ENCODE results near the gene VASN.
A peak's percentile ranks its signal among the peaks of the same experiment; 100 is the strongest.
"Not testable (repeated sequence)": the region's sequence is repeated elsewhere in the genome, so short reads cannot be mapped to it uniquely, and the experiment has no call there.

VASN gene

GRCh38 chr16:4337540-4338088 is 34.0 kb upstream of the VASN start:
- DNase-seq = no peak

DNA sequence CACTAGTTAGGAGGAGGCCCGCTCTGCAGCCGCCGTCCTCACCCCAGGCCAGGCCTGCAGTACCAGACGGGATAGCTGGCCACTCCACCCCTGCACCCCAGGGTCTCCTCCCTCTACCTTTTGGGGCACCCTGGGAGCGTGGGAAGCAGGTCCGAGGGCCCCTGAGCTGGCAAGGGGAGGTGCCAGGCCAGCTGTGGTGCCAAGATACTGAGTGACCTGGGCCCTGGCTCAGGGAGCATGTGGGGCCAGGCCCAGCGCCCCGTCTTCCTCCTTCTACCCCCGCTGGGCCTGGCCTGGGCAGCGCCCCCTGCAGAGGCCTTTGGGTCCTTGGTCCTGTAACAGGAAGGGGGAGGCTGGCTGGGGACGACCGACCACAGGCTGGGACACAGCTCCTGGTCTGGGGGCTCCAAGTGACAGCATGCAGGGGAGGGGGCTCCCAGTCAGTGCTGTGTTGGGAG is 33.5 kb upstream of the VASN start:
- DNase-seq = no peak

DNA sequence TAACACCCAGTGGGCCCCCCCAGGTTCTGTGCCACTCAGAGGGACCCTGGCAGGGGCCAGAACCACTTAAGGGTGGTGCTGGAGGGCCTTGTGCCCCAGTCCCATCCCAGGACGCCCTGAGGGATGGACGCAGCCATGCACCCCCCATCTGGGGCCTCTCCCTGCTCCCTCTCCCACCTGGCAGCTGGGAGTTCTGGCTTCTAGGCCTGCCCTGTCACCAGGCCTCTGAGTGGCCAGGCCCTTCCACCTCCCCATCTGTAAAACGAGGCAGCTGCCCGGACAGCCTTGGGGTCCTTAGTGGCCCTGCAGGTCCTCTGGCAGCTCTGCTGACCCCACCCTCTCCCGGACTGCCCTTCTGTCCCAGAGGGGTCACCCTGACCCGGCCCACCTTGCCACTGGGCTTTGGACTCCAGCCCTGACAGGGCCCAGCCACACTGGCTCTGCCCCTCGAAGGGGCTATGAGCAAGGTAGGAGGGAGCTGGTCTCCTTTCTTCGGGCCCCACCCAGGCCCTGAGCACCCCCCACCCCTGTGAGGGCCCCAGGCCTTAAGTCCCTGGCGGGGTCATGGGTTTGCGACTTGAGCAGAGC is 32.8 kb upstream of the VASN start:
- DNase-seq = no peak

DNA sequence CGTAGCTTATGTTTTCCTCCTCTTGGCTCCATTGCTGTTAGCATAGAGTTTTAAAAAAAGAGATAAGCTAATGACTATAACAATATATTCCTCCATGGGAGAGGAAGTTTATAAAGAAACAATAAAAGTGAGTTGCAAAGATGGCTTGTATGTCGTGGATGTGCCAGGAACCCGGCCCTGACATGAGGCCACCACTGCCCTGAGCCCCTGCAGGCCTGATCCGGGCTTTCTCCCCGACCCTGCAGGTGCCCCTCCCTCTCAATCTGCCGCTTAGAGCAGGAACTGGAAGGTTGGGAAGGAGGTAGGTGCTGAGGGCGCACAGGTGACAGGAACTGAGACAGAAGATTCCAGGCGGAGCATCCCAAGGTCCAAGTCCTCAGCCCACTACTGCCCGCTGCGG is 32.2 kb upstream of the VASN start:
- DNase-seq = no peak

DNA sequence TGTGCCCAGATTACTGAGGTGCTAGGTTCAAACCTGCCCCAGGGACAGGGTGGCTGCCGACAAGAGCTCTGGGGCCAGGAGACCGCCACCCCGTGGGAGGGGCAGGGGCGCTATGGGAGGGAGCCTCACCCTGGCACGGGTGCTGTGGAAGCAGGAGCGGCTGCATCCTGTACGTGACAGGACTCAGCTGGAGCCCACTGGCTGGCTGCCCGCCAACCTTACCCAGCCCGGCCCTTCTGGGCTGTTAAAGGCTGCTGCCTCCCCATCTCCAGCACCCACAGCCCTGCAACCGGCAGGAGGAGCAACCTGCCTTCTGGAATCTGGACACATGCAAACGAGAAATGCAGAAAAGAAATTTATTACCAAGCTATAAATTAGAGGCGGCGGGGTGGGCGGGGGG is 31.7 kb upstream of the VASN start:
- no peak for DNase-seq

GRCh38 chr16:4340443-4340842 is 31.2 kb upstream of the VASN start:
- DNase-seq = no peak

DNA sequence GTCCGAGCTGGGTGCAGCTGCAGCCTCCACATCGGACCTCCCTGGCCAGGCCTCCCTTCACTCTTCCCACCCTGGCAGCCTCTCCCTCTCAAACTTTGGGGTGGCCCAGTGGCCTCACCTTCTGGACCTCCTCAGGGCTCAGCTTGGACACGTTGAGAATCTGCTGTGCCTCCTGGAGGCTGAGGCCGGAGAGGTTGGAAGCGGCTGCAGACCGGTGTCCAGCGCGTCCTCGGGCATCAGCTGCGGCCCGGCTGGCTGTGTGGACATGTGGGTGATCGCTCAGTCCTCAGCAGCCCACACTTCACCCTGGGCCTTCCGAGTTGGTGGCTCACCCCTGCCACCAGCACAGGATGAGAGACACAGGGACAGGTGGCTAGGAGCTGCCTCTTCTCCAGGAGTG is 30.4 kb upstream of the VASN start:
- DNase-seq = no peak

DNA sequence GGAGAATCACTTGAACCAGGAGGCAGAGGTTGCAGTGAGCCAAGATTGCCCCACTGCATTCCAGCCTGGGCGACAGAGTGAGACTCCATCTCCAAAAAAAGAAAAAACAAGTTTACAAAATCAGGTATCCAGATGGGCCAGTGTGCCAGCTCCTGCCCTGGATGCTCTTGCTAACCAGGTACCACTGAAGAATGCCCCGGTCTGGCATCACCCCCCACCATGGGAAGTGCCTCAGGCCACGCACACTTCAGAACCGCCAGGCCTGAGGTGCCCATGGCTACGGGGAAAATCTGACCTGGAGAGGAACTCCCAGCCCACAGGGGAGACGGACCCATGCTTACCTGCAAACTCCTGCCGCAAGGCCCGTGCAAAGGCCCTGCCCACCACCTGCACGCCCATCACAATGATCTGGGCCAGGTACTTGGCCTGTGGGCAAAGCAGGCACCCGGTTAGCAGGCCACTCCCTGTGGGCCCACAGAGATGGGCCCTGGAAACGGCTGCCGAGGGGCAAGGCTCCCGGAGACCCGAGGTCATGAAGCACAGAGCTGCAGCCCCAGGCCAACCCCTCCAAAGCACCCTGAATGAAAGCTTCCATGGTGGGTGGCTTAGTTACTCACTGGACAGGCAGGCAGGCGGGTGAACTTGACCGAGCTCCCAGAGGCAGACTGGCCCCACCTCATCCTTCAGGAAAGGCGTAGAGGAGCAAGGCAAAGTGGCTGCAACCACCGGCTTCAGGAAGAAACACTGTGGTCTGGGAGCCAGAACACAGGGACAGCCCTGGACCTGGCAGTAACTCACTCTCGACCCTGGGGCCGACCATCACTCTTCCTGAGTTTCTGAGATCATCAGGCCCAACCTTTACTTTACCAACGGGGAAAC is 28.5 kb upstream of the VASN start:
- no peak for DNase-seq

DNA sequence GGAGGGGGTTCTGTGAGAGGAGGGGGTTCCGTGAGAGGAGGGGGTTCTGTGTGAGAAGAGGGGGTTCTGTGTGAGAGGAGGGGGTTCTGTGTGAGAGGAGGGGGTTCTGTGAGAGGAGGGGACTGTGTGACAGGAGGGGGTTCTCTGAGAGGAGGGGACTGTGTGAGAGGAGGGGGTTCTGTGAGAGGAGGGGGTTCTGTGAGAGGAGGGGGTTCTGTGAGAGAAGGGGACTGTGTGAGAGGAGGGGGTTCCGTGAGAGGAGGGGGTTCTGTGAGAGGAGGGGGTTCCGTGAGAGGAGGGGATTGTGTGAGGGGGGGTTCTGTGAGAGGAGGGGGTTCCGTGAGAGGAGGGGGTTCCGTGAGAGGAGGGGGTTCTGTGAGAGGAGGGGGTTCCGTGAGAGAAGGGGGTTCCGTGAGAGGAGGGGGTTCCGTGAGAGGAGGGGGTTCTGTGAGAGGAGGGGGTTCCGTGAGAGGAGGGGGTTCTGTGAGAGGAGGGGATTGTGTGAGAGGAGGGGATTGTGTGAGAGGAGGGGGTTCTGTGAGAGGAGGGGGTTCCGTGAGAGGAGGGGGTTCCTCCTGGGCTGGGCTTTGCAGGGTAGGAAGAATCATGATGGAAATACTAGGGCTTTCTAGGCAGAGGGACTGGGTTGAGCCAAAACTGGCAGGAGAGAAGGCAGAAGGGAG is 27.2 kb upstream of the VASN start:
- DNase-seq = not testable (repeated sequence)

- DNase-seq = no peak
Observed at GRCh38 chr16:4344983-4345835, 26.4 kb upstream of the VASN start.

DNA sequence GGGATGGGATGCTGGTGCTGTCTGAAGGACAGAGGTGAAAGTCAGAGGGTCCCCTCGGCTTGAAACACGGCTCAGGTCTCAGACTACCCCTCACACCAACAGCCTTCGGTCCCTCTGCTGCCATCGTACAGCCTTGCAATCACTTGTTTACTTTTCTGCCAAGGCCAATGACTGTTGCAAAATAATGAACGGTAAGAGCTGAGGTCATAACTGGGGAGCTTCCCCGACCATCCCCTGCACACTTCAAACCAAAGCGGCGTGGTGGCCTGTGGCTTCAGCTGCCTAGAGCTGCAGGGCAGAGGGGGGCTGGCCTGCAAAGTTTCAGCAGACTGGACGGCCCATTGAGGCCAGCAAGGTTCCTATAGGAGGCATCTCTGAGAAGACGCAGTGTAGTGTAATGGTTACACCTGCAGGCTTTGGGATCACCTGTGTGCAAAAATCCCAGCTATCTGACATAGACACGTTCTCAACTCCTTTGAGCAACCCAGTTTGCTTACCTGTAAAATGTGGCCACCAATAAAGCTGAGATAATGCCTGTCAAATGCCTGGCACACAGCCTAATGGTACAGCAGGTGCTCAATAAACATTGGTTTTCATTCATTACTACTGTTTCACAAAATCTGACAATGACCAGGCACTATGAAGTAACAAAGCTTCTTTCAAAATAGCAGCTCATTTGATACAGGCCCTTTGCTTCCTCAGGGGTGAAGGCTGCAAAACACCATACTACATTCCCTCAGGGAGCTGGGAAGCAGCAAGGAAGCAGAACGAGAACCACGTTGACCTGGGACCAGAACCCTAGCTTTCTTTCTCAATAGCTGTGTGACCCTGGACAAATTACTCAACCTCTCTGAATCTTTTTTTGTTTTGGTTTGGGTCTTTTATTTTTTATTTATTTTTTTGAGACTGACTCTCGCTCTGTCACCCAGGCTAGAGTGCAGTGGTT is 25.5 kb upstream of the VASN start:
- DNase-seq = peak; percentile 76

GRCh38 chr16:4347010-4347409 is 24.6 kb upstream of the VASN start:
- DNase-seq = peak; percentile 95

DNA sequence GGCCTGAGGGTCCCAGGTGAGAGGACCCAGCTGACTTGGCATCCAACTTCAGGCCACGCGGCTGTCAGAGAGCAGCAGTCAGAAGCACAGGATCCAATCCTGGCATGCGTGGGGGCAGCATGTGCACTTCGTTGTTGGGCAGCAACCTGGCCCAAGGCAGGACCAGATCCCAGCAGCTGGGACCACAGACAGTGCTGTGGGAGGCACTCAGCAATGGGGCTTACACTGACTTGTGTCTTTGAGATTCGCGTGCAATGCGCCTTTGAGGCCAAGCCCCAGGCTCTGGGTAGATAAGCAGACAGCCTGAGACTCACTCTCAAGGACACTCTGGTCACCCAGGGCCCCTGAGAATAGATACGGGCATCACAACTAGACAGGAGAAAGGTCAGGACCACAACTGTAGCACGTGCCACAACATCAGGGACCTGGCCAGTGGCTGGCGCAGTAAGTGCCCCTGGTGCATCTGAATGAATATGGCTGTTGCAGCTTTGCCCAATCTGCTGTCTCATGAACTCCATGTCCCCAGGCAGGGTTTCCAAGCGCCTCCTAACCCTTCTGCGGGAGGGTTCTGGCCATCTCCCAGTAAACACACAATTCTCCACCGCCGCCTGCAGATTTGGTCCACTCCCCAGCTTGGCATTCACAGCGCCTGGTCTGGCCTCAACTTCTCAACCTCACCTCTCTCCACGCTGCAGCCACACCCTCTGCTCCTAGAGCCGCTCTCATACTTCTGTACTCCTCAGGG is 23.7 kb upstream of the VASN start:
- no peak for DNase-seq

- no peak for DNase-seq
Observed at GRCh38 chr16:4349332-4349731, 22.3 kb upstream of the VASN start.

- no peak for DNase-seq
Observed at GRCh38 chr16:4350365-4350786, 21.3 kb upstream of the VASN start.

GRCh38 chr16:4350787-4351659 is 20.6 kb upstream of the VASN start, which contains the start of gene PAM16:
PAM16 (minus strand) TSS chr16:4351321; CDS start chr16:4351234, 87 bp downstream.
- DNase-seq = peak; percentile 89

DNA sequence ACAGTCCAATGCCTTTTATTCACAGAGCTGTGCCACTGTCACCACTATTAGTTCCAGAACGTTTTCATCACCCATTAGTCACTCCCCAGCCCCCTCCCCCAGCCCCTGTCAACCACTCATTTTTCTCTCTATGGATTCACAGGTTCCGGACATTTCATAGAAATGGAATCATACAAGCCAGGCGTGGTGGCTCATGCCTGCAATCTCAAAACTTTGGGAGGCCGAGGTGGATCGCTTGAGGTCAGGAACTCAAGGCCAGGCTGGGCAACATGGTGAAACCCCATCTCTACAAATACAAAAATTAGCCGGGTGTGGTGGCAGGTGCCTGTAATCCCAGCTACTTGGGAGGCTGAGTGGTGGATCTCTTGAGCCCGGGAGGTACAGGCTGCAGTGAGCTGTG is 19.8 kb upstream of the VASN start:
- no peak for DNase-seq

GRCh38 chr16:4352843-4353242 is 18.8 kb upstream of the VASN start:
- no peak for DNase-seq

DNA sequence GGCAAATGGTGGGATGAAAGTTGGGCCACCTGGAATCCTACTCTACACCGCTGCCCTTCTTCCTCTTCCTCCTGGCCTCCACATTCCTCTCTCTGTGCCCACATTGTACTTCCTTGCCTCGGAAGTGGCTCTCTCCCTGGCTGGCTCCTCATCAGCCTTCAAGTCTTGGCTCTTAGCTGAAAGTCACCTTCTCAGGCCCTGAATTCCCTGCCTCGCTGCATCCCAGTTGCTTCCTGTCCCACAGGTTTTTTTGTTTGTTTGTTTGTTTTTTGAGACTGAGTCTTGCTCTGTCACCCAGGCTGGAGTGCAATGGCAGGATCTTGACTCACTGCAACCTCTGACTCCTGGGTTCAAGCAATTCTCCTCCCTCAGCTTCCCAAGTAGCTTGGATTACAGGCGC is 18.0 kb upstream of the VASN start:
- DNase-seq = no peak

Measured in GF-D8 (cell line).